HepG2 (cell line): ENCODE measurements around the gene BANP. TPM values are rescaled to one million over a fixed set of nuclear protein-coding genes. Genes with fewer than 3 reads are reported as not detected.
A peak's percentile ranks its signal among the peaks of the same experiment; 100 is the strongest.

Experiments
- ATF2 ChIP-seq: sonication (generic); formaldehyde crosslinking; IDR thresholded peaks from 2 replicates; pipeline ENCODE4 v1.4.0; 2020; ENCODE audit warnings: missing genetic modification reagents
- CBFB ChIP-seq: sonication (generic); formaldehyde crosslinking; IDR thresholded peaks from 2 replicates; pipeline ENCODE4 v1.4.0; 2020; ENCODE audit warnings: missing genetic modification reagents
- ELF1 ChIP-seq: sonication (generic); formaldehyde crosslinking; IDR thresholded peaks from 2 replicates; pipeline ENCODE4 v1.4.0; 2020; ENCODE audit warnings: missing genetic modification reagents
- GTF3A ChIP-seq: sonication (generic); formaldehyde crosslinking; conservative IDR thresholded peaks from 2 replicates; pipeline ENCODE4 v1.4.0; 2020; ENCODE audit warnings: mild to moderate bottlenecking, missing genetic modification reagents
- KLF12 ChIP-seq: sonication (generic); formaldehyde crosslinking; IDR thresholded peaks from 2 replicates; pipeline ENCODE4 v1.4.0; 2020; ENCODE audit warnings: missing genetic modification reagents, borderline replicate concordance
- SMAD1 ChIP-seq: sonication (generic); formaldehyde crosslinking; IDR thresholded peaks from 2 replicates; pipeline ENCODE4 v1.4.0; 2020; ENCODE audit warnings: missing genetic modification reagents, low read depth, mild to moderate bottlenecking, borderline replicate concordance
- SNAI1 ChIP-seq: sonication (generic); formaldehyde crosslinking; IDR thresholded peaks from 2 replicates; pipeline ENCODE4 v1.5.0; 2020; ENCODE audit warnings: mild to moderate bottlenecking, missing genetic modification reagents, borderline replicate concordance
- SOX5 ChIP-seq: IDR thresholded peaks from 2 replicates; pipeline ENCODE4 v1.6.1; 2016; ENCODE audit warnings: borderline replicate concordance
- SOX6 ChIP-seq, 2 experiments: fragments of 450-650 bp in 1 of 2; sonication (generic) in 1 of 2; formaldehyde crosslinking in 1 of 2; IDR thresholded peaks; 2 replicates each; pipeline versions ENCODE4 v1.4.0 to v1.6.1; 2017 to 2020; ENCODE audit warnings: antibody characterized with exemption in 1 of 2, mild to moderate bottlenecking in 1 of 2, missing genetic modification reagents in 1 of 2
- SRSF1 ChIP-seq: fragments of 200-400 bp; formaldehyde crosslinking; optimal IDR thresholded peaks from 2 replicates; pipeline ENCODE3; 2017; ENCODE audit warnings: mild to moderate bottlenecking, low read depth, low read length, moderate library complexity
- TRIM24 ChIP-seq: sonication (generic); formaldehyde crosslinking; IDR thresholded peaks from 2 replicates; pipeline ENCODE4 v1.8.0; 2022; ENCODE audit warnings: mild to moderate bottlenecking, missing genetic modification reagents
- ZFP37 ChIP-seq: sonication (generic); formaldehyde crosslinking; IDR thresholded peaks from 2 replicates; pipeline ENCODE4 v1.4.0; 2020; ENCODE audit warnings: missing genetic modification reagents, borderline replicate concordance
- ZNF34 ChIP-seq: sonication (generic); formaldehyde crosslinking; IDR thresholded peaks from 2 replicates; pipeline ENCODE4 v1.4.0; 2020; ENCODE audit warnings: mild to moderate bottlenecking, missing genetic modification reagents, borderline replicate concordance
- ZNF431 ChIP-seq: sonication (generic); formaldehyde crosslinking; IDR thresholded peaks from 2 replicates; pipeline ENCODE4 v1.9.0; 2022; ENCODE audit warnings: missing genetic modification reagents, low read depth, mild to moderate bottlenecking, borderline replicate concordance
- ZNF44 ChIP-seq: sonication (generic); formaldehyde crosslinking; IDR thresholded peaks from 2 replicates; pipeline ENCODE4 v1.5.1; 2020; ENCODE audit warnings: mild to moderate bottlenecking, missing genetic modification reagents
- ZNF678 ChIP-seq: sonication (generic); formaldehyde crosslinking; IDR thresholded peaks from 2 replicates; pipeline ENCODE4 v1.4.0; 2020; ENCODE audit warnings: mild to moderate bottlenecking, missing genetic modification reagents
- ZNF772 ChIP-seq: sonication (generic); formaldehyde crosslinking; IDR thresholded peaks from 2 replicates; pipeline ENCODE4 v1.5.0; 2020; ENCODE audit warnings: mild to moderate bottlenecking, missing genetic modification reagents
- polyA plus RNA-seq, 8 experiments: library from polyadenylated mRNA; depleted of rRNA in 3 of 8; stranded (reverse) in 7 of 8; unstranded in 1 of 8; fragments of >200 nt; fragmentation: Illumina TruSeq in 4 of 8; extraction: Trizol in 4 of 8; gene quantifications; 2 replicates each; pipeline versions ENCODE4 v1.2.1 to v1.2.3, GENCODE V29; 2011 to 2016; ENCODE audit warnings: low read depth in 4 of 8, missing spikeins in 1 of 8, mixed read lengths in 1 of 8; ENCODE audit not compliant: insufficient read depth in 1 of 8
- total RNA-seq, 5 experiments: library from RNA; depleted of rRNA; stranded (reverse); fragments of >200 nt; fragmentation: Illumina TruSeq; extraction: Trizol; gene quantifications; 2 replicates each; pipeline ENCODE4 v1.2.3, GENCODE V29; 2016; ENCODE audit warnings: low read depth in 1 of 5
- TF ChIP-seq, protein P1 (sequence below): sonication (generic); formaldehyde crosslinking; conservative IDR thresholded peaks from 2 replicates; pipeline ENCODE4 v1.8.0; 2022; ENCODE audit warnings: mild to moderate bottlenecking, moderate library complexity, missing genetic modification reagents
- TF ChIP-seq, protein P2 (sequence below): sonication (generic); formaldehyde crosslinking; IDR thresholded peaks from 2 replicates; pipeline ENCODE4 v1.4.0; 2020; ENCODE audit warnings: missing genetic modification reagents
- TF ChIP-seq, protein P3 (sequence below): sonication (generic); formaldehyde crosslinking; IDR thresholded peaks from 2 replicates; pipeline ENCODE4 v1.4.0; 2020; ENCODE audit warnings: mild to moderate bottlenecking, low read depth, missing genetic modification reagents
- TF ChIP-seq, protein P4 (sequence below): IDR thresholded peaks from 2 replicates; pipeline ENCODE4 v1.6.1; 2016; ENCODE audit warnings: missing compliant biosample characterization, missing genetic modification reagents, borderline replicate concordance

BANP gene
- total and polyA plus RNA-seq, 2 of the 13 experiments (the other 11 are each of a cell fraction or from before 2014, with no cell fraction given), result 20.2 to 23.8 TPM

- TF ChIP-seq, protein P1, sequence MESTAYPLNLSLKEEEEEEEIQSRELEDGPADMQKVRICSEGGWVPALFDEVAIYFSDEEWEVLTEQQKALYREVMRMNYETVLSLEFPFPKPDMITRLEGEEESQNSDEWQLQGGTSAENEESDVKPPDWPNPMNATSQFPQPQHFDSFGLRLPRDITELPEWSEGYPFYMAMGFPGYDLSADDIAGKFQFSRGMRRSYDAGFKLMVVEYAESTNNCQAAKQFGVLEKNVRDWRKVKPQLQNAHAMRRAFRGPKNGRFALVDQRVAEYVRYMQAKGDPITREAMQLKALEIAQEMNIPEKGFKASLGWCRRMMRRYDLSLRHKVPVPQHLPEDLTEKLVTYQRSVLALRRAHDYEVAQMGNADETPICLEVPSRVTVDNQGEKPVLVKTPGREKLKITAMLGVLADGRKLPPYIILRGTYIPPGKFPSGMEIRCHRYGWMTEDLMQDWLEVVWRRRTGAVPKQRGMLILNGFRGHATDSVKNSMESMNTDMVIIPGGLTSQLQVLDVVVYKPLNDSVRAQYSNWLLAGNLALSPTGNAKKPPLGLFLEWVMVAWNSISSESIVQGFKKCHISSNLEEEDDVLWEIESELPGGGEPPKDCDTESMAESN (CRISPR knock-in tag), result 0 out of 2 replicates have a peak, but pooled peaks have one; percentile 18
- TF ChIP-seq SMAD1 (peak; percentile 89; the same call in 1 of the 2 replicates), ZNF678 (CRISPR knock-in tag) (peak; percentile 76; the same call in 1 of the 2 replicates), ZNF34 (peak; percentile 96), SOX6 (IDR thresholded peaks at IDR 0.05) (no peak), SOX6 (CRISPR knock-in tag; IDR thresholded peaks at IDR 0.05) (peak; percentile 75), GTF3A (peak; percentile 97; the same call in 1 of the 2 replicates), ZFP37 (CRISPR knock-in tag) (peak; percentile 70; the same call in 1 of the 2 replicates), SRSF1 (peak; percentile 71), TRIM24 (CRISPR knock-in tag) (no peak), ZNF44 (peak; percentile 69; the same call in 1 of the 2 replicates), CBFB (peak; percentile 90), ZNF772 (CRISPR knock-in tag) (peak; percentile 78; the same call in 1 of the 2 replicates), KLF12 (CRISPR knock-in tag) (no peak; the same call in 1 of the 2 replicates), SNAI1 (CRISPR knock-in tag) (0 out of 2 replicates have a peak, but pooled peaks have one; percentile 51), ELF1 (CRISPR knock-in tag) (peak; percentile 93), ATF2 (peak; percentile 90), ZNF431 (CRISPR knock-in tag) (peak; percentile 38), SOX5 (peak; percentile 69; the same call in 1 of the 2 replicates)
- TF ChIP-seq, protein P2, sequence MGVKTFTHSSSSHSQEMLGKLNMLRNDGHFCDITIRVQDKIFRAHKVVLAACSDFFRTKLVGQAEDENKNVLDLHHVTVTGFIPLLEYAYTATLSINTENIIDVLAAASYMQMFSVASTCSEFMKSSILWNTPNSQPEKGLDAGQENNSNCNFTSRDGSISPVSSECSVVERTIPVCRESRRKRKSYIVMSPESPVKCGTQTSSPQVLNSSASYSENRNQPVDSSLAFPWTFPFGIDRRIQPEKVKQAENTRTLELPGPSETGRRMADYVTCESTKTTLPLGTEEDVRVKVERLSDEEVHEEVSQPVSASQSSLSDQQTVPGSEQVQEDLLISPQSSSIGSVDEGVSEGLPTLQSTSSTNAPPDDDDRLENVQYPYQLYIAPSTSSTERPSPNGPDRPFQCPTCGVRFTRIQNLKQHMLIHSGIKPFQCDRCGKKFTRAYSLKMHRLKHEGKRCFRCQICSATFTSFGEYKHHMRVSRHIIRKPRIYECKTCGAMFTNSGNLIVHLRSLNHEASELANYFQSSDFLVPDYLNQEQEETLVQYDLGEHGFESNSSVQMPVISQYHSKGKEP, result peak; percentile 75; the same call in 1 of the 2 replicates
- TF ChIP-seq, protein P3, sequence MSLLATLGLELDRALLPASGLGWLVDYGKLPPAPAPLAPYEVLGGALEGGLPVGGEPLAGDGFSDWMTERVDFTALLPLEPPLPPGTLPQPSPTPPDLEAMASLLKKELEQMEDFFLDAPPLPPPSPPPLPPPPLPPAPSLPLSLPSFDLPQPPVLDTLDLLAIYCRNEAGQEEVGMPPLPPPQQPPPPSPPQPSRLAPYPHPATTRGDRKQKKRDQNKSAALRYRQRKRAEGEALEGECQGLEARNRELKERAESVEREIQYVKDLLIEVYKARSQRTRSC (CRISPR knock-in tag), result no peak
- TF ChIP-seq, protein P4, sequence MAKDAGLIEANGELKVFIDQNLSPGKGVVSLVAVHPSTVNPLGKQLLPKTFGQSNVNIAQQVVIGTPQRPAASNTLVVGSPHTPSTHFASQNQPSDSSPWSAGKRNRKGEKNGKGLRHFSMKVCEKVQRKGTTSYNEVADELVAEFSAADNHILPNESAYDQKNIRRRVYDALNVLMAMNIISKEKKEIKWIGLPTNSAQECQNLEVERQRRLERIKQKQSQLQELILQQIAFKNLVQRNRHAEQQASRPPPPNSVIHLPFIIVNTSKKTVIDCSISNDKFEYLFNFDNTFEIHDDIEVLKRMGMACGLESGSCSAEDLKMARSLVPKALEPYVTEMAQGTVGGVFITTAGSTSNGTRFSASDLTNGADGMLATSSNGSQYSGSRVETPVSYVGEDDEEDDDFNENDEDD (CRISPR knock-in tag), result peak; percentile 89; the same call in 1 of the 2 replicates
Observed at GRCh38 chr16:87950765-87951551, at the start of gene BANP (continued).
